OCI-LY1 (cell line): ENCODE results near the gene NDST4.

Experiments
- EZH2 ChIP-seq: fragments of 200-600 bp; sonication (generic), shearing (Covaris generic); IDR thresholded peaks from 2 replicates; pipeline ENCODE4 v1.8.0; 2017; ENCODE audit warnings: borderline replicate concordance, mixed run types, mild to moderate bottlenecking, antibody characterized with exemption, low read length, moderate library complexity, mixed read lengths
- TF ChIP-seq, protein P1 (sequence below): fragments of 200-600 bp; sonication (generic), shearing (Covaris generic); IDR thresholded peaks from 2 replicates; pipeline ENCODE4 v1.5.1; 2017; ENCODE audit warnings: mild to moderate bottlenecking, antibody characterized with exemption, low read length, moderate library complexity, mixed read lengths

DNA sequence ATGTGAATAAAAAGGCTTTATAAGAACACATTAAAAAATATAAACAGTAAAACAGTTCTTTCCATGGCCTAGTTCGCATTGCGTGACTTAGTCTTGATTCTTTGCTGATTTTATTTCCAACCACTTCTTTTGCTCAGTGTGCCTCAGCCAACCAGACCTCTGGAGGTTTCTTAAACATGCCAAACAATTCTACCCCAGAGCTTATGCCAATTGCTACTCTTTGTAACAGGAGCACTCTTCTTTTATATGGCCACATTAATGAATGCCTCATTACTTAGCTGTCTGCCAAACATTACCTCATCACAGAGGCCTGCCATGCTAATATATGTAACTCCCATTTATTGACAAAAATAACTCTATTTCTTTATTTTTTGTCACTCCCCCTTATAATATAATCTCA lies 202.3 kb downstream of the NDST4 start:
- TF ChIP-seq, protein P1, sequence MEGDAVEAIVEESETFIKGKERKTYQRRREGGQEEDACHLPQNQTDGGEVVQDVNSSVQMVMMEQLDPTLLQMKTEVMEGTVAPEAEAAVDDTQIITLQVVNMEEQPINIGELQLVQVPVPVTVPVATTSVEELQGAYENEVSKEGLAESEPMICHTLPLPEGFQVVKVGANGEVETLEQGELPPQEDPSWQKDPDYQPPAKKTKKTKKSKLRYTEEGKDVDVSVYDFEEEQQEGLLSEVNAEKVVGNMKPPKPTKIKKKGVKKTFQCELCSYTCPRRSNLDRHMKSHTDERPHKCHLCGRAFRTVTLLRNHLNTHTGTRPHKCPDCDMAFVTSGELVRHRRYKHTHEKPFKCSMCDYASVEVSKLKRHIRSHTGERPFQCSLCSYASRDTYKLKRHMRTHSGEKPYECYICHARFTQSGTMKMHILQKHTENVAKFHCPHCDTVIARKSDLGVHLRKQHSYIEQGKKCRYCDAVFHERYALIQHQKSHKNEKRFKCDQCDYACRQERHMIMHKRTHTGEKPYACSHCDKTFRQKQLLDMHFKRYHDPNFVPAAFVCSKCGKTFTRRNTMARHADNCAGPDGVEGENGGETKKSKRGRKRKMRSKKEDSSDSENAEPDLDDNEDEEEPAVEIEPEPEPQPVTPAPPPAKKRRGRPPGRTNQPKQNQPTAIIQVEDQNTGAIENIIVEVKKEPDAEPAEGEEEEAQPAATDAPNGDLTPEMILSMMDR = no peak
- TF ChIP-seq EZH2 = no peak
